ENCODE data around the gene SEMA5B.

Gene SEMA5B

DNA sequence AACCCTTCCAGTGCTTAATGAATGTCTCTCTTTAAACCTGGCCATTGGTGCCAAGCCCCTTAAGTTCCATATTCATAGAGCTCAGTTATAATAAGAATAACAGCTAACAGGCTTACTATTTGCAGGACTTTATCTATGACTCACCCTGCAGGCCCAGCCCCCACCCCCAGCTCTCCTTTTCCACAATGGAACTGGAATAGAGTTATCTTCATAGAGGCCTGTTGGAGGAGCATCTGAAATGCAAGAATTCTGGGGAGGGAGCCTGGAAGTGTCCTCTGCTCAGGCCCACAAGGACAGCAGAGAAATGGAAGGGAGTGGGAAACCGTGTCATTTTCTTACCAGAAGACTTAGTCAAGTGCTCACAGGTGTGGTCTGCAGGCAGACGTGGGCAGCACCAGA is 52.8 kb downstream of the SEMA5B start:
- peaks cover 14% of the 10 kb centered on the region for H3K27me3 ChIP-seq (replicated peaks)
- H3K27ac ChIP-seq, result peak overlapping the region; percentile 61
- H3K36me3 ChIP-seq (replicated peaks), result no peaks in the 10 kb centered on the region
- peak; percentile 84 for DNase-seq
- in situ Hi-C loops (cut with HindIII; ENCODE audit: low pct_ligation_motif_present, low sequenced_read_pairs), result no loop called here
- TF ChIP-seq CTCF (IDR thresholded peaks at IDR 0.05; ENCODE audit: low read depth, low read length, missing control alignments), result no peak
- no peak overlapping the region for H3K4me3 ChIP-seq (ENCODE audit: low read depth, low read length)

DNA sequence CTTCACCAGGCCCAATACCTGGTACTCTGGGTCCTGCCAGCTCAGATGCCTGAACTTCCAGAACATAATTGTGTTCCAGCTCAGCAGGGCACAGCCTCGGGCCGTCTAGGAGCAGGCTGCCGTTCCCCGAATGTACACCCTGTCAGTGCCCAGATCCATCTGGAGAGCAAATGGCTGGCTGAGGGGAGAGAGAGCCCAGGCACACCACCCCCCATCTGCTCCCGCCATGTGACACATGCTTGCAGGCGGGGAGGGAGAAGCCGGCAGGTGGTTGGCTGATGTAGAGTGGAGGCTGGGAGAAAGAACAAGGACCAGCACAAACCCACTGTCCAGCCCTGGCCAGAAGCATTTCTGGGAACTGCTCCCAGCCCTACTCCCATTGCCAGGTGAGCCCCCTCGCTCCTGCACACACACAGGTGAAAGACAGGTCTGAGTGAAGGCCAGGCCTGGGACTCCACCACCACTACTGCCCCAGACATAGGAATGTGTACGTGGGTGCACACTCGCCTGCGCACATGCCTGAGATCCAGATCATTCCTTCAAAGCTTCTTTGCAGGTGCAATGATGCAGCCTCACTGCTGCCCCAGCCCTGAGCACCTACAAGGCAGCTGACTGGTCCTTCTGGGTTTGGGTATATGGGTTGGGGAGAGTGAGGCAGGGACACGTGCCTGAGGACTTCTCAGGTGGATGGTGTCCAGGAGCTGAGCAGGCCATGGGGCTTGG is 53.5 kb downstream of the SEMA5B start:
- Histone ChIP-seq H3K27me3 (replicated peaks) (peaks cover 18% of the 10 kb centered on the region), H3K27ac (no peak overlapping the region), H3K4me3 (ENCODE audit: low read depth, low read length) (no peak overlapping the region), H3K36me3 (replicated peaks) (no peaks in the 10 kb centered on the region)
- TF ChIP-seq CTCF (IDR thresholded peaks at IDR 0.05; ENCODE audit: low read depth, low read length, missing control alignments), result no peak
- in situ Hi-C loops (cut with HindIII; ENCODE audit: low pct_ligation_motif_present, low sequenced_read_pairs), result no loop called here
- no peak for DNase-seq

DNA sequence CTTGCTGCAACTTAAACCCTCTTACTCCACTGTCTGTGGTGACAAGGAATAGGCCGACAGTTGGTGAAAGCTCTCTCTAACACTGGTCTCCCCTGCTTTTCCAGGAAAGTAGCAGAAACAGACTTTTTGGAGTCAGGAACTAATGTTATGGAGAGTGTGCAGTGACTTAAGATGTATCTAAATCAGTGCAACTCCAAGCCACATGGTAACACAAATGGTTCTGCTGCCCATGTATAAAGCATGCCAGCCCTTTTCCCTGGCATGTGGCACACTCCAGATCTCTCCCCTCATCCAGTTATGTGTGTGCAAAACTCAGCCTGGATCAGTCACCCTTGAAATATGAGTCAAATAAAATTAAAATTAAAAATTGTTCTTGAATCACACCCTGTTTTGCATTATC is 55.4 kb downstream of the SEMA5B start:
- DNase-seq, result no peak
- in situ Hi-C loops (cut with HindIII; ENCODE audit: low pct_ligation_motif_present, low sequenced_read_pairs), result no loop called here
- Histone ChIP-seq H3K36me3 (replicated peaks) (no peaks in the 10 kb centered on the region), H3K27me3 (replicated peaks) (peaks cover 19% of the 10 kb centered on the region), H3K4me3 (ENCODE audit: low read depth, low read length) (no peak overlapping the region), H3K27ac (no peak overlapping the region)
- no peak for TF ChIP-seq CTCF (IDR thresholded peaks at IDR 0.05; ENCODE audit: low read depth, low read length, missing control alignments)

- Histone ChIP-seq H3K27ac (no peak overlapping the region), H3K27me3 (replicated peaks) (peaks cover 19% of the 10 kb centered on the region), H3K4me3 (ENCODE audit: low read depth, low read length) (no peak overlapping the region), H3K36me3 (replicated peaks) (no peaks in the 10 kb centered on the region)
- no peak for TF ChIP-seq CTCF (IDR thresholded peaks at IDR 0.05; ENCODE audit: low read depth, low read length, missing control alignments)
- in situ Hi-C loops (cut with HindIII; ENCODE audit: low pct_ligation_motif_present, low sequenced_read_pairs), result no loop called here
- DNase-seq, result peak; percentile 66
Observed at GRCh38 chr3:122969585-122970469, 57.7 kb downstream of the SEMA5B start.

DNA sequence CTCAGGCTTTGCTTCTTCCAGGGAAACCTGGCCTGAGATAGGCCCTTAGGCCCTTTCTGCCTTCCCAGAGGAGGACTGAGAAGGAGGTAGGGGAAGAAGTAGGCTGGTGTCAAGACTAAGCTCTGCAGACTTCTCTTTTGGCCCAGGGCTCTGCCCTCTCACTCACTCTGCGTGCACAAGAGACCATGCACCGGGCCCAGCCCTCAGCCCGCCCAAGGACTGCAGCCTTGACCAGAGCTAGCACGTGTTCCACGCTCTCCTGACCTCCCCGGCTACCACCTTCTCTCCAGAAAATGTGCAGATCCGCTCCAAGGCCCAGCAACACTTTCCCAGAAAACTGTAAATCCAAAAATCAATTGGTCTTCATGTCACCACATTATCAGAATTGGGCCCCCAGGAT is 59.8 kb downstream of the SEMA5B start:
- TF ChIP-seq CTCF (IDR thresholded peaks at IDR 0.05; ENCODE audit: low read depth, low read length, missing control alignments), result no peak
- no peaks in the 10 kb centered on the region for H3K36me3 ChIP-seq (replicated peaks)
- no peak overlapping the region for H3K4me3 ChIP-seq (ENCODE audit: low read depth, low read length)
- no peak overlapping the region for H3K27ac ChIP-seq
- H3K27me3 ChIP-seq (replicated peaks), result peaks cover 34% of the 10 kb centered on the region
- in situ Hi-C loops (cut with HindIII; ENCODE audit: low pct_ligation_motif_present, low sequenced_read_pairs), result no loop called here
- DNase-seq, result no peak

All from brain microvascular endothelial cell (primary cell).